NCI-H187 (cell line): ENCODE measurements around the gene PDZD4.

ENCODE experiments used
- DNase-seq, 2 experiments: peaks; one replicate each; lab custom pipeline; 2025; lab: John Stamatoyannopoulos, UW

PDZD4 gene

GRCh38 chrX:153868576-153869472 is 38.5 kb upstream of the PDZD4 start:
- DNase-seq, result no peak

- no peak for DNase-seq
These were observed 37.3 kb upstream of the PDZD4 start for GRCh38 chrX:153867671-153868070.

GRCh38 chrX:153867139-153867538 is 36.8 kb upstream of the PDZD4 start:
- no peak for DNase-seq

GRCh38 chrX:153866302-153867019 is 36.1 kb upstream of the PDZD4 start:
- DNase-seq, result no peak

GRCh38 chrX:153865685-153866084 is 35.3 kb upstream of the PDZD4 start:
- DNase-seq, result no peak

GRCh38 chrX:153865321-153865580 is 34.9 kb upstream of the PDZD4 start:
- DNase-seq, result no peak

GRCh38 chrX:153864561-153865320 is 34.4 kb upstream of the PDZD4 start:
- no peak for DNase-seq

- no peak for DNase-seq
These were observed 33.8 kb upstream of the PDZD4 start for GRCh38 chrX:153864101-153864500.

GRCh38 chrX:153863251-153863991 is 33.1 kb upstream of the PDZD4 start:
- DNase-seq, result no peak

GRCh38 chrX:153862369-153863250 is 32.3 kb upstream of the PDZD4 start:
- no peak for DNase-seq

GRCh38 chrX:153861733-153862310 is 31.5 kb upstream of the PDZD4 start:
- DNase-seq, result no peak

- DNase-seq, result no peak
These were observed 30.8 kb upstream of the PDZD4 start for GRCh38 chrX:153861151-153861550.

- no peak for DNase-seq
These were observed 27.1 kb upstream of the PDZD4 start for GRCh38 chrX:153857348-153857903.

GRCh38 chrX:153854702-153855101 is 24.4 kb upstream of the PDZD4 start:
- DNase-seq, result no peak

GRCh38 chrX:153853902-153854267 is 23.5 kb upstream of the PDZD4 start:
- no peak for DNase-seq

- no peak for DNase-seq
These were observed 23.0 kb upstream of the PDZD4 start for GRCh38 chrX:153853180-153853901.

GRCh38 chrX:153851981-153852380 is 21.6 kb upstream of the PDZD4 start:
- DNase-seq, result no peak

- no peak for DNase-seq
These were observed 18.0 kb upstream of the PDZD4 start for GRCh38 chrX:153848325-153848724.

GRCh38 chrX:153845842-153846241 is 15.5 kb upstream of the PDZD4 start:
- DNase-seq, result no peak

- DNase-seq, result no peak
These were observed 14.9 kb upstream of the PDZD4 start for GRCh38 chrX:153845195-153845594.
